NCI-H748 (cell line): ENCODE results near the gene ROPN1L.
"Not testable (repeated sequence)": the region's sequence is repeated elsewhere in the genome, so short reads cannot be mapped to it uniquely, and the experiment has no call there.

Source experiments
- DNase-seq: peaks from one replicate; lab custom pipeline; 2025; ENCODE audit not compliant: unreplicated experiment; lab: John Stamatoyannopoulos, UW

ROPN1L gene

GRCh38 chr5:10499066-10499465, 57.4 kb downstream of the ROPN1L start:
- no peak for DNase-seq

- DNase-seq = no peak
Measured at GRCh38 chr5:10499776-10500175, 58.1 kb downstream of the ROPN1L start.

GRCh38 chr5:10500669-10501068, 59.0 kb downstream of the ROPN1L start:
- DNase-seq = no peak

- DNase-seq = no peak
Measured at GRCh38 chr5:10501554-10502075, 59.9 kb downstream of the ROPN1L start.

DNA sequence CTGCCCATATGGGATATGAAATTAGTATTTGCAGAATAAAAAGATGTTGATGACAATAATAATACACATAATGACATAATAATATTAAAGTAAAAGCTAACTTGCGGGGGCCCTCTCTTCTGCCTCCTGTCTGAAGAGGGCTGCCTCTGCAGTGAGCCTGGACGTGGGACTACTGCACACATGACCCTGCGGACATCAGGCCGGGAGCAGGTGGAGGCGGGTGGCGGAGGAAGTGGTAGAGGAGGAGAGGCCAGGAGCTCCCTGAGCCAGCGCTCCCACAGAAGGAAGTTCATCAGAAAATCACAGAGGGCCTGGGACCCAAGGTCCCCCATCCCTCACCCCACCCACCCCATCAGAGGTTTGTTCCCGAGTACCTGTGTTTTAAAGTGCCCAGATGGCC, 60.5 kb downstream of the ROPN1L start:
- DNase-seq = no peak

DNA sequence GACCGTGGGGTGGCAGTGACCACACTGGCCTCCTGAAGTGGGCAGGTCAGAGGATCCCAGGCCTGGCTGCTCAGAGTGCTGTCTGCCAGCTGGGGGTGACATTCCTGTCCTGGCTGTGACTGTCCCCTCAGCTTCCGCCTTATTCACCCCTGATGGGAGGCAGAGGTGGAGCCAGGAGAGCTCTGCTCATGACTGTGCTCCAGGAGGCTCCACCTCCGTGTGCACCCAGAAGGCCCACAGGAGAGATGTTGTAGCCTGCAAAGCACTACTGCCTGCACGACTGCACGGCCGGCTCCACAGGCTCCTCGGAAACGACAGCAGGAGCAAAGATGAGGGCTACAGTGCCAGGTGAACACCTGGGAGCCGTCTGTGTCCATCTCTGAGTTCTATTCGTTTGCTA, 60.9 kb downstream of the ROPN1L start:
- DNase-seq = no peak

GRCh38 chr5:10503321-10503720, 61.6 kb downstream of the ROPN1L start:
- DNase-seq = no peak

DNA sequence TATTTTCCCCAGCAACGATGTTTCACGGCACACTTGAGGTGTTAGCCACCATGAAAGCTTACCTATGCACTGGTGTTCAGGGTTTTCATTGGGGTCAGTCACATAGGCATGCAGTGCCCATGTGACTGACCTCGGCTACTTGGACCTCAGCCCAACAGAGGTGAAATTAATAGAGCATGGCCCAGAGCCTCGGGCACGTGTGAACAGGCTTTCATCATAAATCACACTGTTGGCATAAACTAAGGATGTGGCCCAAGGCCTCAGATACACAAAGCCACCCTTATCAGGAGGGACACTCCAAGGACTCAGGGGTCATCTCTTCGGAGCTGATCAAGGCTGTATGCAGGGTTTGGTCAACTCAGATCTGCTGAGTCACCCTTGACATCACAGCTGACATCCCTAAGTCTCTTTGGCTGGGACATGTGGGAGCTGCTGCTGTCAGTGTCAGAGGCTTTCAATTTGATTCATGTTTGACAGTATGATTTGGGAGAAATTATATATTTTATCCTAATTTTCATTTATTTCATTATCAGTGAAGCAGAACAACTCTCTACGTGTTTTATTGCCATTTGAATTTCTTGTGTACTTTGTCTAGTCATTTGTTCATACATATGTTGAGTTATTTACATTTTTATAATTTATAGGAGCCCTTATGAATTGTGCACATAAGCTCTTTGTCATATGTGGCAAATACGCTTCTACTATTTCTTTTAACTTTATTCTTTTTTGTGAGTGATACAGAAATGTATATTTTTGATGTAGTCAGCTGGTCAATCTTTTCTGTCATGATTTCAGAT, 62.5 kb downstream of the ROPN1L start:
- no peak for DNase-seq

GRCh38 chr5:10505517-10506095, 63.9 kb downstream of the ROPN1L start:
- DNase-seq = no peak

DNA sequence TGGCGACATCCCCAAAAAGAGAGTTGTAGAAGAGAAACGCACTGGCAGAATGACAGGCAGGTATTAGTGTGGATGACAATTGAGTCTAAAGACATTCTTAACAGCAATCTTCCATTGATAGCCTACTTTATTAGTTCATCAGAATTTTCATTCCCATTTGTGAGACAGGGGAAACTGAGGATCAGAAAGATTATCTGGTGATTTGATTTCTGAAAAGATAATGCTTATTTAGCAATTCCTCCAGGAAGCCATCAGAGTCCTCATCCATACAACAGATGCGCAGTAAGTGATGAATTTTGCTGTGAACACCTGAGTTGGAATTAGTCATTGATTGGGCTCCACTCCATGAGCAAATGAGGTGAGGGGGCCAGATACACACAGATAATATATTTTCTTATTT, 64.9 kb downstream of the ROPN1L start:
- no peak for DNase-seq

- DNase-seq = no peak
Measured at GRCh38 chr5:10507575-10508096, 66.0 kb downstream of the ROPN1L start.

- peak; percentile 69 for DNase-seq
Measured at GRCh38 chr5:10509575-10509974, 67.9 kb downstream of the ROPN1L start.

GRCh38 chr5:10511741-10512640, 70.3 kb downstream of the ROPN1L start:
- no peak for DNase-seq

DNA sequence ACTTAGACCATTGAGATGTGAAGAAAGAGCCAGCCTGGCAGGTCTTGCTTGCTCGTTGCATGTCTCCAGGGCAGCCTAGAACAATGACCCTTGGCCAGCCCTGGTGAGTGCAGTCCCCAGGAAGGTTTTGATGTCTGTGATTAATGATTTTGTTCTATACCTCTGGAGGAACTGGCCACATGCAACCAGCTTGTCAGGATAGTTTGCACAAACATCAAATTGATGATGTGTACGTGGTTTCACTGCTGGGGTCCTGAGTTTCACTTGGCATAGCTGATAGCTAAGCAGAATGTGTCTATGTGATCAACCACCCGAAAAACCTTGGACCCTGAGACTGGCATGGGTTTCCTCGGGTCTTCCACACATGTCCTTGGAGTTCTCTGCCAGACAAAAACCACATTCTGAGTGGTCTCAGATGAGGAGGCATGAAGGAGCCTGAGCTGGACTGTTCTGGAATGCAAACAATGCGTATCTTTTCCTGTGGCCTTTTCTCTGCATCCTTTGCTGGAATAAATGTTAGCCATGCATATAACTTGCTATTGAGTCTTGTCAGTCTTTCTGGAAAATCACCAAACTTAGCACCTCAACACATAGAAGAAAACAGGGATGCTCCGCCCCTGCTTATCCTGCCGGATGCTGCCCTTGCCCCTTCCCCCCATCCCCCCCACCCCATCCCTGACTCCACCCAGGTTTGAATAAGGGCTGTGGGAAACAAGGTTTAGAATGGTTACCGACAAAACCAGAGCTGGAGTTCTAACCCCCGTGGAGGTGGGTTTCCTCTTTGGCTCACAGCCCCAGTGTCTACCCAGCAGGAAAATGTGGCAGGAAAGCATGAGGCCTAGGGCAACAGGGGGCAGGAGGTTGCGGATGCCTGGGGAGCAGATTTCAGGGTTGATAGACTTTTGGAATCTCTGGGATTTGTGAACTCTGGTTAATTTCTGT, 72.1 kb downstream of the ROPN1L start:
- no peak for DNase-seq

DNA sequence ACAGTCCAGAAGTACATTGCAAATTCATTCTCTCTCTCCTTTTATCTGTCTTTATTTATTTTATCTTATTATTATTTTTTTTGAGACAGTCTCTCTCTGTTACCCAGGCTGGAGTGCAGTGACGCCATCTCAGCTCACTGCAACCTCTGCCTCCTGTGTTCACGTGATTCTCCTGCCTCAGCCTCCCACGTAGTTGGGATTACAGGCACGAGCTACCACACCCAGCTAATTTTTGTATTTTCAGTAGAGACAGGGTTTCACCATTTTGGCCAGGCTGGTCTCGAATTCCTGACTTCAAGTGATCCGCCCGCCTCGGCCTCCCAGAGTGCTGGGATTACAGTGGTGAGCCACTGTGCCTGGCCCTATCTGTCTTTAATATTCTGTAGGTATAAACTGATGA, 72.9 kb downstream of the ROPN1L start:
- not testable (repeated sequence) for DNase-seq
